Activated naive CD4-positive, alpha-beta T cell treated with anti-CD3 and anti-CD28 coated beads for 36 hours (primary cell): ENCODE measurements around the gene ANAPC16. TPM values are rescaled to one million over a fixed set of nuclear protein-coding genes. Genes with fewer than 3 reads are reported as not detected.
"Not testable (repeated sequence)": the region's sequence is repeated elsewhere in the genome, so short reads cannot be mapped to it uniquely, and the experiment has no call there.

ENCODE experiments used
- CTCF ChIA-PET: fragments of 350-600 bp; sonication (Branson Sonifier 250); formaldehyde crosslinking; loops from one replicate; lab custom pipeline; 2021; ENCODE audit warnings: antibody characterized with exemption; lab: Charles Lee
- DNase-seq: peaks from one replicate; pipeline ENCODE4 v3.0.0-alpha.2; 2020
- H3K27ac Mint-ChIP-seq: one replicate; pipeline ENCODE4 v1.8.0; 2021; ENCODE audit warnings: mild to moderate bottlenecking, mixed read lengths
- H3K27me3 Mint-ChIP-seq: one replicate; pipeline ENCODE4 v1.8.0; 2021; ENCODE audit warnings: low read depth, mixed read lengths
- H3K36me3 Mint-ChIP-seq: one replicate; pipeline ENCODE4 v1.8.0; 2021; ENCODE audit warnings: low read depth, mixed read lengths
- H3K4me1 Mint-ChIP-seq: one replicate; pipeline ENCODE4 v1.8.0; 2021; ENCODE audit warnings: low read depth, mixed read lengths
- H3K4me3 Mint-ChIP-seq: one replicate; pipeline ENCODE4 v1.8.0; 2021; ENCODE audit warnings: mild to moderate bottlenecking, moderate library complexity, mixed read lengths
- H3K9me3 Mint-ChIP-seq: one replicate; pipeline ENCODE4 v1.8.0; 2021; ENCODE audit warnings: mixed read lengths
- intact Hi-C: fragments of 100-400 bp; cut with micrococcal nuclease; formaldehyde crosslinking; loops from one replicate; pipeline ENCODE4 v1.15.1; 2023
- total RNA-seq, 2 experiments: library from RNA; stranded (reverse); gene quantifications; one replicate each; pipeline ENCODE4 v1.2.3, GENCODE V29; 2021

The ANAPC16 gene
- total RNA-seq, 2 experiments from 2014 or later: 127 to 128 TPM

- Mint-ChIP-seq H3K4me3 (peak overlapping the region; percentile 69), H3K27me3 (no peaks in the 10 kb centered on the region), H3K27ac (peak overlapping the region; percentile 98), H3K4me1 (peaks cover 65% of the 10 kb centered on the region), H3K36me3 (peaks cover 34% of the 10 kb centered on the region), H3K9me3 (no peaks in the 10 kb centered on the region)
- CTCF ChIA-PET: interaction anchor here (0.8 to 2.3 kb wide), 9 partner anchors 10 to 286 kb away, joined by 3 to 15 read pairs (median 3); no protein-coding TSS in a partner anchor
- DNase-seq: no peak
- intact Hi-C loops: loop anchor here (1.0 to 10.0 kb wide), 8 partner anchors 43 to 1276 kb away; partner anchors contain the start of genes DDIT4, DNAJC9 and PPP3CB
Measured at GRCh38 chr10:72218726-72219125, 2.9 kb downstream of the ANAPC16 start.

GRCh38 chr10:72219235-72219814, 3.5 kb downstream of the ANAPC16 start:
- intact Hi-C loops: loop anchor here (5.0 to 10.0 kb wide), 2 partner anchors 1028 to 1275 kb away; partner anchors contain the start of genes DNAJC9 and PPP3CB
- Mint-ChIP-seq H3K4me3 (peak overlapping the region; percentile 69), H3K4me1 (peaks cover 69% of the 10 kb centered on the region), H3K36me3 (peaks cover 38% of the 10 kb centered on the region), H3K27ac (peak overlapping the region; percentile 98), H3K9me3 (no peaks in the 10 kb centered on the region), H3K27me3 (no peaks in the 10 kb centered on the region)
- no peak for DNase-seq
- CTCF ChIA-PET: interaction anchor here (0.7 to 2.3 kb wide), 13 partner anchors 10 to 286 kb away, joined by 3 to 15 read pairs (median 3); no protein-coding TSS in a partner anchor

- peaks cover 38% of the 10 kb centered on the region for H3K36me3 Mint-ChIP-seq
- no peaks in the 10 kb centered on the region for H3K9me3 Mint-ChIP-seq
- peaks cover 63% of the 10 kb centered on the region for H3K4me1 Mint-ChIP-seq
- H3K27me3 Mint-ChIP-seq: no peaks in the 10 kb centered on the region
- H3K4me3 Mint-ChIP-seq: no peak overlapping the region
- peak overlapping the region; percentile 98 for H3K27ac Mint-ChIP-seq
- CTCF ChIA-PET: interaction anchor here (0.6 to 2.7 kb wide), 9 partner anchors 25 to 268 kb away, joined by 3 to 30 read pairs (median 6); no protein-coding TSS in a partner anchor
- intact Hi-C loops: loop anchor here (5.0 kb wide), 1 partner anchor 263 kb away; no protein-coding TSS in a partner anchor
- DNase-seq: no peak
Measured at GRCh38 chr10:72220637-72221036, 4.8 kb downstream of the ANAPC16 start.

- Mint-ChIP-seq H3K4me3 (no peak overlapping the region), H3K36me3 (peaks cover 38% of the 10 kb centered on the region), H3K4me1 (peaks cover 64% of the 10 kb centered on the region), H3K27ac (no peak overlapping the region), H3K9me3 (no peaks in the 10 kb centered on the region), H3K27me3 (no peaks in the 10 kb centered on the region)
- intact Hi-C loops: loop anchor here (5.0 kb wide), 1 partner anchor 264 kb away; no protein-coding TSS in a partner anchor
- no peak for DNase-seq
- CTCF ChIA-PET: interaction anchor here (0.6 to 2.7 kb wide), 10 partner anchors 40 to 325 kb away, joined by 3 to 30 read pairs (median 6); no protein-coding TSS in a partner anchor
Measured at GRCh38 chr10:72221278-72221677, 5.5 kb downstream of the ANAPC16 start.

- H3K9me3 Mint-ChIP-seq: no peaks in the 10 kb centered on the region
- DNase-seq: peak; percentile 44
- intact Hi-C loops: loop anchor here (1.0 to 5.0 kb wide), 4 partner anchors 91 to 327 kb away; no protein-coding TSS in a partner anchor
- peaks cover 35% of the 10 kb centered on the region for H3K36me3 Mint-ChIP-seq
- H3K27ac Mint-ChIP-seq: peak overlapping the region; percentile 89
- CTCF ChIA-PET: interaction anchor here (0.6 to 4.0 kb wide), 18 partner anchors 14 to 327 kb away, joined by 3 to 43 read pairs (median 4); no protein-coding TSS in a partner anchor
- no peaks in the 10 kb centered on the region for H3K27me3 Mint-ChIP-seq
- H3K4me3 Mint-ChIP-seq: no peak overlapping the region
- H3K4me1 Mint-ChIP-seq: peaks cover 63% of the 10 kb centered on the region
Measured at GRCh38 chr10:72223743-72224101, 7.9 kb downstream of the ANAPC16 start.

- H3K27ac Mint-ChIP-seq: peak overlapping the region; percentile 89
- intact Hi-C loops: loop anchor here (5.0 kb wide), 1 partner anchor 267 kb away; no protein-coding TSS in a partner anchor
- DNase-seq, H3K4me3 Mint-ChIP-seq, H3K9me3 Mint-ChIP-seq, H3K27me3 Mint-ChIP-seq: not testable (repeated sequence)
- CTCF ChIA-PET: interaction anchor here (0.6 to 4.0 kb wide), 17 partner anchors 13 to 328 kb away, joined by 3 to 43 read pairs (median 4); no protein-coding TSS in a partner anchor
- peaks cover 31% of the 10 kb centered on the region for H3K36me3 Mint-ChIP-seq
- H3K4me1 Mint-ChIP-seq: peaks cover 62% of the 10 kb centered on the region
Measured at GRCh38 chr10:72224191-72224590, 8.4 kb downstream of the ANAPC16 start.

GRCh38 chr10:72226418-72227027, 10.7 kb downstream of the ANAPC16 start:
- CTCF ChIA-PET: interaction anchor here (0.7 to 4.0 kb wide), 7 partner anchors 21 to 330 kb away, joined by 3 to 43 read pairs (median 3); no protein-coding TSS in a partner anchor
- peak overlapping the region; percentile 51 for H3K27ac Mint-ChIP-seq
- DNase-seq: no peak
- H3K4me1 Mint-ChIP-seq: peaks cover 61% of the 10 kb centered on the region
- no peak overlapping the region for H3K4me3 Mint-ChIP-seq
- intact Hi-C loops: no loop called here
- no peaks in the 10 kb centered on the region for H3K9me3 Mint-ChIP-seq
- H3K27me3 Mint-ChIP-seq: no peaks in the 10 kb centered on the region
- H3K36me3 Mint-ChIP-seq: peaks cover 26% of the 10 kb centered on the region

GRCh38 chr10:72227826-72228225, 12.0 kb downstream of the ANAPC16 start:
- Mint-ChIP-seq H3K27ac (peak overlapping the region; percentile 56), H3K9me3 (no peaks in the 10 kb centered on the region), H3K27me3 (no peaks in the 10 kb centered on the region), H3K4me3 (no peak overlapping the region), H3K36me3 (peaks cover 27% of the 10 kb centered on the region), H3K4me1 (peaks cover 53% of the 10 kb centered on the region)
- intact Hi-C loops: no loop called here
- CTCF ChIA-PET: interaction anchor here (0.6 to 1.1 kb wide), 2 partner anchors 46 to 109 kb away, joined by 4 read pairs; partner anchors contain the start of gene DDIT4
- DNase-seq: no peak

GRCh38 chr10:72228318-72228751, 12.5 kb downstream of the ANAPC16 start:
- CTCF ChIA-PET: interaction anchor here (0.6 to 1.8 kb wide), 9 partner anchors 10 to 274 kb away, joined by 3 to 9 read pairs (median 4); partner anchors contain the start of gene DDIT4
- Mint-ChIP-seq H3K27me3 (no peaks in the 10 kb centered on the region), H3K4me3 (no peak overlapping the region), H3K36me3 (peaks cover 32% of the 10 kb centered on the region), H3K27ac (peak overlapping the region; percentile 56), H3K9me3 (no peaks in the 10 kb centered on the region), H3K4me1 (peaks cover 49% of the 10 kb centered on the region)
- intact Hi-C loops: no loop called here
- no peak for DNase-seq

GRCh38 chr10:72229261-72230251, 13.7 kb downstream of the ANAPC16 start:
- H3K36me3 Mint-ChIP-seq: peaks cover 28% of the 10 kb centered on the region
- H3K27me3 Mint-ChIP-seq: no peaks in the 10 kb centered on the region
- CTCF ChIA-PET: interaction anchor here (0.6 to 1.8 kb wide), 11 partner anchors 9 to 275 kb away, joined by 3 to 9 read pairs (median 4); partner anchors contain the start of gene DDIT4
- peak overlapping the region; percentile 27 for H3K27ac Mint-ChIP-seq
- H3K4me1 Mint-ChIP-seq: peaks cover 39% of the 10 kb centered on the region
- intact Hi-C loops: loop anchor here (1.0 kb wide), 1 partner anchor 19 kb away; no protein-coding TSS in a partner anchor
- DNase-seq: no peak
- no peak overlapping the region for H3K4me3 Mint-ChIP-seq
- H3K9me3 Mint-ChIP-seq: no peaks in the 10 kb centered on the region

- intact Hi-C loops: no loop called here
- H3K9me3 Mint-ChIP-seq: no peaks in the 10 kb centered on the region
- peaks cover 32% of the 10 kb centered on the region for H3K36me3 Mint-ChIP-seq
- no peaks in the 10 kb centered on the region for H3K27me3 Mint-ChIP-seq
- H3K27ac Mint-ChIP-seq: no peak overlapping the region
- H3K4me1 Mint-ChIP-seq: peaks cover 23% of the 10 kb centered on the region
- CTCF ChIA-PET: interaction anchor here (0.7 kb wide), 1 partner anchor 104 kb away, joined by 3 read pairs; no protein-coding TSS in a partner anchor
- DNase-seq: no peak
- no peak overlapping the region for H3K4me3 Mint-ChIP-seq
Measured at GRCh38 chr10:72233621-72234020, 17.8 kb downstream of the ANAPC16 start.
